ENCODE results near the gene HYCC2.

Gene HYCC2

DNA sequence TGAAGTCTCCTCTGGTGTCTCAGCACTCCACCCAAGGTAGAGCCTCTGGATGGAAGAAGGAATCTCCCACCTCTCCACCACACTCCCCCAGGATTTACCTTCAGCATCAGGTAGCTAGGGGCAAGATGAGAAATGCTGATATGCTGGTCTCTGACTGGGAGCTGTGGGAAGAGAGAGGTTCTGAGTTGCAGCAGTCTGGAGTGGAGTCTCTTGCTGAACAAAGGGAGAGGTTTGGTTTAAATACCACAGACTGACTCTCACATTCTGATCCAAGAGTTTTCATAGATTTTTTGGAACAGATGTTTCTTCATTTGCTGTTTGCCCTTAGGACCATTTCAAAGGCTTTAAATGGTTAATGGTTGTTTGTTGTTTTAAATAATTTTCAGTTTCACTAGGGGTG lies 43.4 kb upstream of the HYCC2 start:
- H3K27ac ChIP-seq, result no peak overlapping the region
- TF ChIP-seq ZFX (IDR thresholded peaks at IDR 0.05), result no peak
- TF ChIP-seq, protein P1, sequence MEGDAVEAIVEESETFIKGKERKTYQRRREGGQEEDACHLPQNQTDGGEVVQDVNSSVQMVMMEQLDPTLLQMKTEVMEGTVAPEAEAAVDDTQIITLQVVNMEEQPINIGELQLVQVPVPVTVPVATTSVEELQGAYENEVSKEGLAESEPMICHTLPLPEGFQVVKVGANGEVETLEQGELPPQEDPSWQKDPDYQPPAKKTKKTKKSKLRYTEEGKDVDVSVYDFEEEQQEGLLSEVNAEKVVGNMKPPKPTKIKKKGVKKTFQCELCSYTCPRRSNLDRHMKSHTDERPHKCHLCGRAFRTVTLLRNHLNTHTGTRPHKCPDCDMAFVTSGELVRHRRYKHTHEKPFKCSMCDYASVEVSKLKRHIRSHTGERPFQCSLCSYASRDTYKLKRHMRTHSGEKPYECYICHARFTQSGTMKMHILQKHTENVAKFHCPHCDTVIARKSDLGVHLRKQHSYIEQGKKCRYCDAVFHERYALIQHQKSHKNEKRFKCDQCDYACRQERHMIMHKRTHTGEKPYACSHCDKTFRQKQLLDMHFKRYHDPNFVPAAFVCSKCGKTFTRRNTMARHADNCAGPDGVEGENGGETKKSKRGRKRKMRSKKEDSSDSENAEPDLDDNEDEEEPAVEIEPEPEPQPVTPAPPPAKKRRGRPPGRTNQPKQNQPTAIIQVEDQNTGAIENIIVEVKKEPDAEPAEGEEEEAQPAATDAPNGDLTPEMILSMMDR (conservative IDR thresholded peaks at IDR 0.05), result no peak

DNA sequence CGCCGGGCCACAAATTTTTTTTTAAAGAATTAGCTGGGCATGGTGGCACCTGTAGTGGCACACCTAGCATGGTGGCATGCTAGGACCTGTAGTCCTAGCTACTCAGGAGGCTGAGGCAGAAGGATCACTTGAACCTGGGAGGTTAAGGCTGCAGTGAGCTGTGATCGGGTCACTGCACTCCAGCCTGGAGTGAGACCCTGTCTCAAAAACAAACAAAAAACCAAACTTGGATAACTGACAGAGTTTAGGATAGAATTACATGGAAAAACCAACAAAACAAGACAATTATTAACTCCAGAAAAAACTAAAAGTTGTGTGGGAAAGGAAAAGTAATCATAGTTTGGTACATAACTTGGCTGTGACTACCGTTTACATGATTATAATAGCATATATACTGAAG lies 42.9 kb upstream of the HYCC2 start:
- H3K27ac ChIP-seq, result no peak overlapping the region

DNA sequence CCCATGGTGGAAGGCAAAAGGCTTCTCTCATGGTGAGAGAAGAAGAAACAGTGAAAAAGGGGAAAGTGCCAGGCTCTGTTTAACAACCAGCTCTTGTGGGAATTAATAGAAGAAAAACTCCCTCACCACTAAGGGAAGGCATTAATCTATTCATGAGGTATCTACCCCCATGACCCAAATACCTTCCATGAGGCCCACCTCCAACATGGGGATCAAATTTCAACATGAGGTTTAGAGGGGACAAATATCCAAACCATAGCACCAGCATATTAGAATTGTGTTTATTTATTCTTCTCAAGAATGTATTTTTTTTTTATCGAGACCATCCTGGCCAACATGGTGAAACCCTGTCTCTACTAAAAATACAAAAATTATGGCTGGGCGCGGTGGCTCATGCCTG lies 39.6 kb upstream of the HYCC2 start:
- no peak overlapping the region for H3K27ac ChIP-seq
- TF ChIP-seq, protein P1 (conservative IDR thresholded peaks at IDR 0.05), result no peak
- no peak for TF ChIP-seq ZFX (IDR thresholded peaks at IDR 0.05)

More for the DNA sequence above, 42.9 kb upstream of the HYCC2 start:
- TF ChIP-seq ZFX (IDR thresholded peaks at IDR 0.05), result no peak
- TF ChIP-seq, protein P1 (conservative IDR thresholded peaks at IDR 0.05), result no peak

DNA sequence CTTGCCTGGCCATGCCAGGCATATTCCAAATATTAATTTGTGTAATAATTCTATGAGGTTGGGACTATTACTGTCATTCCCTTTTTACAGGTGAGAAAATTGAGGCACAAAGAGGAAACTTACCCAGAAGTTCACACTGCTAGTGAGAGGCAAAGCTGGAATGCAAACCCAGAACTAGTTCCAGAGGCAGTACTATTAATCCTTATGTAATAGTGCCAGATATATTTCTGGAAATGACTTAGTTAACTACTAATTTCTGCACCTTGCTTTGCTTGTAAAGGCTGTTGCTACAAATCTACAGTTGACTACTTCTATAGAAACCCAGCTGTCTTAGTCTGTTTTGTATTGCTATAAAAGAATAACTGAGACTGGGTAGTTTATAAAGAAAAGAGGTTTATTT lies 39.1 kb upstream of the HYCC2 start:
- no peak overlapping the region for H3K27ac ChIP-seq
- no peak for TF ChIP-seq ZFX (IDR thresholded peaks at IDR 0.05)
- TF ChIP-seq, protein P1 (conservative IDR thresholded peaks at IDR 0.05), result no peak

DNA sequence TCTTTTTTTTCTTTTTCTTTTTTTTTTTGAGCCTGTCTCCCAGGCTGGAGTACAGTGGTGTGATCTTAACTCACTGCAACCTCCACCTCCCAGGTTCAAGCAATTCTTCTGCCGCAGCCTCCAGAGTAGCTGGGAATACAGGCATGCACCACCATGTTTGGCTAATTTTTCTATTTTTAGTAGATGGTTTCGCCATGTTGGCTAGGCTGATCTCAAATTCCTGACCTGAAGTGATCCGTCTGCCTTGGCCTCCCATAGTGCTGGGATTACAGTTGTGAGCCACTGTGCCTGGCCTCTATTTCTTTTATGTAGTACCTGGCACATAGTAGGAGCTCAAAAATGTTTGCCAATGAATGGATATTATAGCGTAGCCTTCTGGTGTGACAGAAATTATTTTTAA lies 37.7 kb upstream of the HYCC2 start:
- H3K27ac ChIP-seq, result no peak overlapping the region
- no peak for TF ChIP-seq ZFX (IDR thresholded peaks at IDR 0.05)
- TF ChIP-seq, protein P1 (conservative IDR thresholded peaks at IDR 0.05), result no peak

DNA sequence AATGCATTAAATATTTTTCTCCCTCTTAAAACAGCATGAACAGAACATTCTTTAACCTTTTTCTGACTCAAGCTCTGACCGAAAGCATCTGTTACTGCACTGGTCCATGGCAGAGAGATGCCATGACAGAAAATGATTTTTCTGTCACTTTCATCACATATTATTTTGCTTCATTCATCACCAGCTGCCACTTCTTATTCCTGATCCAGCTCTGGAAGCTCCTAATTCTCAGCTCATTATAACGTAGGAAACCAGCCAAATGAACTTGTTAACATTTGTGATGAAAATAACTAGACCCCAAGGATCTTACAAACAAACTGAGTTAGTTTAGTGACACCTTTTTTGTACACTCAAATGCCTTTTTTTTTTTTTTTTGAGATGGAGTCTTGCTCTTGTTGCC lies 36.9 kb upstream of the HYCC2 start:
- no peak for TF ChIP-seq ZFX (IDR thresholded peaks at IDR 0.05)
- TF ChIP-seq, protein P1 (conservative IDR thresholded peaks at IDR 0.05), result no peak
- no peak overlapping the region for H3K27ac ChIP-seq

DNA sequence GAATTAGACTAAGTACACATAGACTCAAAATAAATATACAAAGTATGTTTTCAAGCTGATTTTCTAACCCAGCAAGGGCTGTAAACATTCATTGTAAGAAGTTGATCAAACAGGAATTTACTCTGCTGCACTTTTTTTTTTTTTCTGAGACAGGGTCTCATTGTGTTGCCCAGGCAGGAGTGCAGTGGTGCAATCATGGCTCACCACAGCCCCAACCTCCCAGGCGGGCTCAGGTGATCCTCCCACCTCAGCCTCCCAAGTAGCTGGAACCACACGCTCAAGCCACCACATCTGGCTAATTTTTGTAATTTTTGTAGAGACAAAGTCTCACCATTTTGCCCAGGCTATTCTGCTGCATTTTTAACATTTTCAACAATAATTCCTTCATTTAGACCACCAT lies 36.2 kb upstream of the HYCC2 start:
- H3K27ac ChIP-seq, result no peak overlapping the region
- TF ChIP-seq, protein P1 (conservative IDR thresholded peaks at IDR 0.05), result no peak
- TF ChIP-seq ZFX (IDR thresholded peaks at IDR 0.05), result no peak

All from C4-2B (cell line).